IPS DF 4.7 (cell line): ENCODE measurements around the gene OR10G3.
A peak's percentile ranks its signal among the peaks of the same experiment; 100 is the strongest.
"Not testable (repeated sequence)": the region's sequence is repeated elsewhere in the genome, so short reads cannot be mapped to it uniquely, and the experiment has no call there.

ENCODE experiments used
- DNase-seq: peaks from one replicate; pipeline ENCODE4 v3.0.0-alpha.2; 2013; ENCODE audit warnings: low spot score; ENCODE audit errors: extremely low read depth

OR10G3 gene, protein sequence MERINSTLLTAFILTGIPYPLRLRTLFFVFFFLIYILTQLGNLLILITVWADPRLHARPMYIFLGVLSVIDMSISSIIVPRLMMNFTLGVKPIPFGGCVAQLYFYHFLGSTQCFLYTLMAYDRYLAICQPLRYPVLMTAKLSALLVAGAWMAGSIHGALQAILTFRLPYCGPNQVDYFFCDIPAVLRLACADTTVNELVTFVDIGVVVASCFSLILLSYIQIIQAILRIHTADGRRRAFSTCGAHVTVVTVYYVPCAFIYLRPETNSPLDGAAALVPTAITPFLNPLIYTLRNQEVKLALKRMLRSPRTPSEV

DNA sequence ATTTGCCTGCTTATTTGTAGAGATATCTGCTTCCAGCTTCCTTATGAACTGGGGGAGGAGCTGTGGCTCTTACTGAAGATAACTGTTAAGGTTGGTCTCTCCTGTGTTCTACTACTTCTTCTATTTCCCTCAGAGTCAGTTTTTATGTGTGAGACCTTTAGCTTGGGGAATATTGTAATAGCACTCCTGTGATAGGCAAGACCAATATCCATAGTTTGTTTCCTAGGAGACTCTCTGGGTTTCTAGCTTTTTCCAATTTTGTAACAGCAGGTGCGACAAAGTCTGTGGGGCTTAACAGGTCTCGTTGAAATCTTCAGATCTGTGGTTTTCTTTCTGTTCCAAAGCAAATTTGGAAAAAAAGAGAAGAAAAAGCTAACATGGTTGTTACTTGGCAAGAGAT, at the start of gene OR10G3:
Gene OR10G3 (minus strand): TSS at position 101 of the 400 bp plus-strand sequence. CDS start 9,332 bp downstream, outside the sequence.
- DNase-seq: no peak

DNA sequence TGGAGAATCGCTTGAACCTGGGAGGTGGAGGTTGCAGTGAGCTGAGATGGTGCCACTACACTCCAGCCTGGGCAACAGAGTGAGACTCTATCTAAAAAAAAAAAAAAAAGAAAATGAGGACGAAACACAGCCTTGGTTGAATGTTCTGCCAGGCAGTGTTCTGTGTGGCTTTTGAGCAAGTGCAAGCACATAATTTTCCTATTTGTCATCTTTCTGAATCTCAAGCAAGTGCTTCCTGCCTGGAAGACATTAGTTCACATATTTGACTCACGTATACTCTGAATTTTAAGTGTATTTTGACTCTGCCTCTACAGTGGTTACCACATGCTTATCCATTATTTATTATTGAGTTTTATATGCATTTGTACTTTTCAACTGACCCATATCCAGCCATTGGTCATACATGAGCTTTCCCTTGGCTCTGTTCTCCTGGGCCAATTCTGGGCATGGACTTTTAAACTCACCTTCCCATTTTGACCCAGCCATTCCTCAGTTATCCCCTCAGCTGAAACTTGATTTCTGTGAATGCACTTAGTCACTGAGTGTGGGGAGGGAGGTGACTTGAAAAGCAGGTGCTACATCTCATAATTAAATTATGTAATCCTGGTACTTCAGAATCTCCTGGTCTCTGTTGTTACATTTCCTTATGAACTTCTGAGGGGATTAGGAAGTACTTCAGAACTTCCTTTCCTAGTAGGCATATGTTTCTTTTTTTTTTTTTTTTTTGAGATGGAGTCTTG, 46.8 kb upstream of the OR10G3 start:
- no peak for DNase-seq

DNA sequence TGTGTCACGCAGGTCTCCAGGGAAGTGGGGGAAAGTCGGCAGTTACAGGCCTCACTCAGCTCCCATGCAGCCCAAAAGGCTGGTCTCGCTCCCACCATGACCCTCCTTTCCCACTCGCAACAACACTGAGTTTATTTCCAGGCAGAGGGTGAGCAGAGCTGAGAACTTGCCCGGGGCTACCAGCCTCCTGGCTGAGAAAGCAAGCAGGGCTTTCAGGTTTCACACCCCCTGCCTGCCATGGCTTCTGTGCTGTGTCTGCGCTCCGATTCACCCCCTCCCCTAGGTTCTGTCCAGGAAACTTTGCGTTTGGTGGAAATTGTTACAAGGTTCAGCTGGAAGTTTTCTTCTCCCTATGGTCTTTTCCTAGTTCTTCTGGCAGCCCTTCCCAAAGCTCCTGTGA, 37.7 kb upstream of the OR10G3 start:
- no peak for DNase-seq

DNA sequence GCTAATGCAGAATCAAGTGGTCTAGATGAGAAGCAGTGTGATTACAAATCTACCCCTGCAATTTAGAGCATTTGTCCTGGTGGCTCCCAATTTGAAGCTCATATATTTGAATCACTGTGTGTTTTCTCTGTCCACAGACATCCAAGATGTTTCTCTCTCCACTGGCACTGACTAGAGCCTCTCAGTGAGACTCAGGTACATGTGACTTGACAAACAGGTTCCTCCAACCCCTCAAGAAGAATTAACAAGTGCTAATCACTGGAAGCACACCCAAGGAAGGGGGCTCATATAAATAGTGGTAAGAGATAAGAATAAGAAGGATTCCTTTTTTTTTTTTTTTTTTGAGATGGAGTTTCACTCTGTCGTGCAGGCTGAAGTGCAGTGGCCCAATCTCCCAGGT, 34.4 kb upstream of the OR10G3 start:
- DNase-seq: no peak

- DNase-seq: no peak
Observed at GRCh38 chr14:21612324-21612723, 32.4 kb upstream of the OR10G3 start.

DNA sequence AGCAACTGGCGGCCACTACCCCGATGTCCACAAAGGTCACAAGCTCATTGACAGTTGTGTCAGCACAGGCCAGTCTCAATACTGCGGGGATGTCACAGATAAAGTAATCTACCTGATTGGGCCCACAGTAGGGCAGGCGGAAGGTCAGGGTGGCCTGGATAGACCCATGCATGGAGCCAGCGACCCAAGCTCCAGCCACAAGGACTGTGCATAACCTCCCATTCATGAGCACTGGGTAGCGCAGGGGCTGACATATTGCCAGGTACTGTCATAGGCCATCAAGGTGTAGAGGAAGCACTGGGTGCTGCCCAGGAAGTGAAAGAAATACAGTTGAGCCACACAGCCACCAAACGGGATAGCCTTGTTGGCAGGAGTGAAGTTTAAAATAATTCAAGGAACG, 22.3 kb upstream of the OR10G3 start:
- not testable (repeated sequence) for DNase-seq

- DNase-seq: no peak
Observed at GRCh38 chr14:21589317-21589716, 9.4 kb upstream of the OR10G3 start.

DNA sequence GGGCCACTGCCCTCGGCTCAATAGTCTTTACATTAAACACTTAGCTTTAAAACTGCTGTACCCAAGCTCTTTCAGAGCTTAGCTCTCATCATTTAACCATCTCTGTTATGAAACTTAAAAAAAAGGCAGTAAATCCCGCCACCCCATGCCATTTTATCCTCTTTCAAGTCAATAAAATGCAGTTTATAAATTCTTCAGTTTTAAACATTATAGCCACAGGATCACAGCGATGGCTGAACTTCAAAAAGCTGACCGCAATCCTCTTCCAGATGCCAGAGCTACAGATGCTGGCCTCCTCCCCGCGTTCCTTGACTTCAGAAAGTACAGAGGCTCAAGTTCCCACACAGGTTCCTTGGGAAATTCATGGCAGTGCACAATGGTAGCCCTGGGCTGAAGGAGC, 4.2 kb downstream of the OR10G3 start:
- no peak for DNase-seq

DNA sequence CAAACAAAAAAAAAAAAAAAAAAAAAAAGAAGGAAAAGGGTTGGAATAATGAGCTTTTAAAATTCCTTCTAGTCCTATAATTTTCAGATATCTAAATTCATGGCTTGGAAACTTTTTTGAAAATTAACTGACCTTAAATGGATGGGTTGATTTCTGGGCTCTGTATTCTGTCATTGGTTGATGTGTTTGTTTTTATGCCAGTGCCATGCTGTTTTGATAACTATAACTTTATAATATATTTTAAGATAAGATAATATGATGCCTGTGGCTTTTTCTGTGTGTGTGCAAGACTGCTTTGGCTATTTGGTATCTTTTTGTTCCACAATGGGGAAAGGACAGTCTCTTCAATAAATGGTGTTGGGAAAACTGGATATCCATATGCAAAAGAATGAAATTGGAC, 7.3 kb downstream of the OR10G3 start:
- no peak for DNase-seq

GRCh38 chr14:21558703-21559170, 21.1 kb downstream of the OR10G3 start:
- DNase-seq: no peak

DNA sequence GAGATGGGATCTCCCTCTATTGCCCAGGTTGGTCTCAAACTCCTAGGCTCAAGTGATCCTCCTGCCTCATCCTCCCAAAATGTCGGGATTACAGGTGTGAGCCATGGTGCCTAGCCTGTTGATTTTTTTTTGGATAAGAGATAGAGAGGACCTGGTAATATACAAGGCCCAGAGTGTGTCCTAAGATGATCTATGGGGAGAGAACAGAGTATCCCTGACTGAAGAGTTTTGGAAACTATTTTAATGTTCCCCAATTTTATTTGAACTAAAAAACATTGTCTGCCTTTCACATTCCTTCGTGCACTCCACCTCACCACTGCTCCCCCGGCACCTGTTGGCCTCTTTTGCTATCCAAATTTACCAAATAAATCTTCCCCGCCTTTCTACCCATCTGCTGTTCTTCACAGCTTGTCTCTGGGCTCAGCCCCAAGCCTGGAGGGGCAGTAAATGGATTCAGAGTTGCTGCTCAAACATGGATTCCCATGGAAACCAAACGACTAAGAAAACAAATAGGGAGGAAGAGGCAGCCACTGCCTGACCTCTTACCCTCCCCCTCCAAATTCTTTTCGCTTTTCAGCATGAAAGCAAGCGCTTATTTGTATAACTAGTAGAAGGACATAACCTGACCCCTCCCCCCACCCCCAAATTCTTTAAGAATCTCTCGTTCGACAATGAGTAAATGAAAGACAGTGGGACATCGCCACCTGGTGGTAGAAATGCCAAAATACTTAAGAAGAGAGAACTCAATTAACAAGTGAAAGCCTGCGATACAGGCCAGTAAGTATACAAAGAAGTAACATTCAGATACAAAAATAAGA, 22.6 kb downstream of the OR10G3 start:
- peak; percentile 99 for DNase-seq

DNA sequence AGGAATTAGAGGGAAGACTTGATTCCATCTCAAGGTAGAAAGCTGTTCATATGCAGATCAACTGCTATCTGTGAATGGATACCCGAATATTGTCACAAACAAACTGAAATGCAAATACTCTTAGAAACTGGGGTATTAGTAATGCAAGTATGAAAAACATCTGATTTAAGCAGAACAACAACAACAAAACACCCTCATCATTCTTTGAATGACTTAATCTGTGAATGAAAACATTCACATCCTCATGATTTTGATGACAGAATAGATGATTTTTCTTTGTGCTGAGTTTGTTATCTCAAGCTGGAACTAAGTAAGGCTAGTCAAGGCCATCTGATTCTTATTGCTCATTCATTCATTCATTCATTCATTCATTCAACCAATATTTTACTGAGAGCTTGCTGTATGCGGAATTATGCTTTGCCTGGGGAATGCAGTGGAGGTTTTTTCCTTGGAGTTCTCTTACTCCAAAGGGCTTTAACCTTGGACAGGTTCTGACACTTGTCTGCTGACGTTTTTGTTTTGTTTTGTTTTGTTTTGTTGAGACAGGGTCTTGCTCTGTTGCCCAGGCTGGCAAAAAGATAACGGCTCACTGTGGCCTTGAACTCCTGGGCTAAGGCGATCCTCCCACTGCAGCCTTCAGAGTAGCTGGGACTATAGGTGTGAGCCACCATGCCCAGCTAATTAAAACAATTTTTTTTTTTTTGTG, 23.3 kb downstream of the OR10G3 start:
- no peak for DNase-seq

- no peak for DNase-seq
Observed at GRCh38 chr14:21553266-21553665, 26.6 kb downstream of the OR10G3 start.

DNA sequence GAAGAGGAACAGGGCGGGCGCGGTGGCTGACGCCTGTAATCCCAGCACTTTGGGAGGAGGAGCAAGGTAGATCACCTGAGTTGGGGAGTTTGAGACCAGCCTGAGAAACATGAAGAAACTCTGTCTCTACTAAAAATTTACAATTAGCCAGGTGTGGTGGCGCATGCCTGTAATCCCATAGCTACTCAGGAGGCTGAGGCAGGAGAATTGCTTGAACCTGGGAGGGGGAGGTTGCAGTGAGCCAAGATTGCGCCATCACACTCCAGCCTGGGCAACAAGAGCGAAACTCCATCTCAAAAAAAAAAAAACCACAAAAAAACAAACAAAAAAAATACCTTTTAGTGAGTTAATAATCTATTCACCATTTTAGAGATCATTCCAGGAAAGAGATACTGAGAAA, 35.3 kb downstream of the OR10G3 start:
- not testable (repeated sequence) for DNase-seq

- DNase-seq: no peak
Observed at GRCh38 chr14:21543963-21544362, 35.9 kb downstream of the OR10G3 start.

DNA sequence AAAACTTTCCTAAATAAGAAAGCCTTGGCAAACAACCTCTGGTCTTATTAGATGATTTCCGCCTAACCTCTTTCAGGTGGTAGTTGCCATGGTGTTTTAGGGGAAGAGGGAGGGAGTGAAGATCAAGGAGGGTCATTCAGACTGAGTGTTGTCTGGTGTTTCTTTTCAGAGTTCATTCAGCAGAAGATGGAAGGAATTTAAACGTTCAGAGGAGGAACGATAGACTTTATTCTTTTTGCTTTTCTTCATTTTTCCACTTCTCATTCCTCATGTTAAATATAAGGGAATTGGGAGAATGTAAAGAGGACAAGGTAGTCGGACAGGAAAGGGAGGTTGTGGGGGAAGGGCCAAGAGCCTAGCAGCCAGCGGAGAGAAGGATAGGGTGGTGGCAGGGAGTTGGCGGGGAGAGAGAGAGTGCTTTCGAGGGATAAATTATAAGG, 36.3 kb downstream of the OR10G3 start:
- no peak for DNase-seq

DNA sequence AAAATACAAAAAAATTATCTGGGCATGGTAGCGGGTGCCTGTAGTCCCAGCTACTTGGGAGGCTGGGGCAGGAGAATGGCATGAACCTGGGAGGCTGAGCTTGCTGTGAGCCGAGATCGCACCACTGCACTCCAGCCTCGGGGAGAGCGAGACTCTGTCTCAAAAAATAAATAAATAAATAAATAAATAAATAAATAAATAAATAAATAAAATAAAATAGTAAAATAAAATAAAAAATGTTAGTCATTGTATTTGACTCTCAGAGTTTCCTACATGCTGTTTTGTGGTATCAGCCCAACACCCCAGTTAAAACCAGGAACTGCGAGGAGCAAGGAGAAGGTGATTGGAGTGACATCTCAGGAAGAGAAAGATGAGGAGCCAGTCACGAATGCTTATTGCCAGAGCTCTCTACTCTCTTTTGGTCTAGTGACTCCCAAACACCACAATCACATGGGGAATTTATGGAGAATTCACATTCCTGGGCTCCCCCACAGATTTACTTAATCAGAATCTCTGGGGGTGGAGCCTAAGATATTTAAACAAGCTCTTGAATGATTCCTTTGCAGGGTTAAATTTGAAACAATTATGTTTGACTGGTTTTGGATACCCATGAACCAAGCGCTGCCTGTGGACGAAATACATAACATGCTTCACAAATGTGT, 38.3 kb downstream of the OR10G3 start:
- no peak for DNase-seq

- no peak for DNase-seq
Observed at GRCh38 chr14:21539189-21539940, 40.5 kb downstream of the OR10G3 start.

- DNase-seq: no peak
Observed at GRCh38 chr14:21537090-21537424, 42.8 kb downstream of the OR10G3 start.
